Ovary (tissue), 9 donors: ENCODE data around the gene SMCO4. TPM values are rescaled to one million over a fixed set of nuclear protein-coding genes. Genes with fewer than 3 reads are reported as not detected.
A peak's percentile ranks its signal among the peaks of the same experiment; 100 is the strongest.

ENCODE experiments used
- DNase-seq, 5 donors: peaks; one replicate each; pipeline ENCODE4 v3.0.0-alpha.2; 2019 to 2020
- H3K27ac ChIP-seq, 2 donors: fragments of 200-600 bp; one replicate each; pipeline versions ENCODE4 v1.5.1 to v1.8.0; 2019 to 2022
- H3K27me3 ChIP-seq: fragments of 200-600 bp; one replicate; pipeline ENCODE4 v1.8.0; 2022
- H3K36me3 ChIP-seq: fragments of 200-600 bp; sonication (generic); one replicate; pipeline ENCODE4 v1.5.1; 2019
- H3K4me1 ChIP-seq: one replicate; pipeline ENCODE4 v1.8.1; 2013; ENCODE audit warnings: mild to moderate bottlenecking, moderate library complexity; ENCODE audit not compliant: insufficient read depth
- H3K4me3 ChIP-seq: fragments of 200-600 bp; sonication (generic); one replicate; pipeline ENCODE4 v1.5.1; 2017
- H3K9me3 ChIP-seq, 2 donors: fragments of 200-600 bp in 1 of 2; sonication (generic) in 1 of 2; one replicate each; pipeline versions ENCODE4 v1.5.1 to v1.8.1; 2013 to 2019; ENCODE audit warnings: mild to moderate bottlenecking in 1 of 2, moderate library complexity in 1 of 2
- CTCF ChIP-seq, 3 donors: fragments of 450-650 bp in 2 of 3; fragments of 200-600 bp in 1 of 3; IDR thresholded peaks; one replicate each; pipeline versions ENCODE4 v1.5.1 to v1.8.0; 2016 to 2022; ENCODE audit warnings: antibody characterized with exemption in 3 of 3, mild to moderate bottlenecking in 1 of 3
- EP300 ChIP-seq: sonication (generic); formaldehyde crosslinking; IDR thresholded peaks from one replicate; pipeline ENCODE4 v1.6.1; 2017; ENCODE audit warnings: antibody characterized with exemption
- POLR2A ChIP-seq: fragments of 450-650 bp; IDR thresholded peaks from one replicate; pipeline ENCODE4 v1.6.1; 2017; ENCODE audit warnings: antibody characterized with exemption, mild to moderate bottlenecking, moderate library complexity
- WGBS, 3 donors: extraction: QIAGEN DNeasy Blood & Tissue Kit in 1 of 3; methylation state at CpG; one replicate each; pipeline versions ENCODE4 v1.1.5 to v1.1.7; 2013 to 2017; 5-methylcytosine and 5-hydroxymethylcytosine counted together
- intact Hi-C, 4 donors: fragments of 100-400 bp; cut with DNase I; formaldehyde crosslinking; loops; one replicate each; pipeline versions ENCODE4 v1.11.0 to v1.15.1; 2022 to 2023
- polyA plus RNA-seq, 2 donors: library from polyadenylated mRNA; stranded (reverse); fragments of 200-250 nt in 1 of 2; fragments of 350-450 nt in 1 of 2; fragmentation: Illumina TruSeq in 1 of 2; extraction: RNeasy Lipid Tissue Mini Kit (QIAGEN cat#74804) in 1 of 2; gene quantifications; one replicate each; pipeline ENCODE4 v1.2.3, GENCODE V29; 2013 to 2014
- total RNA-seq, 7 donors: library from RNA; depleted of rRNA in 2 of 7; stranded (reverse); fragments of >200 nt in 2 of 7; fragmentation: NEBNext Ultra II Directional in 3 of 7; extraction: Animal tissue kit (Norgen Biotek cat#: 25700) in 3 of 7; gene quantifications; one replicate each; pipeline versions ENCODE4 v1.1.0 to v1.2.4, GENCODE V29; 2016 to 2023
- donor health status: DM: no; HTN: no; CAD: no; lungs with moderate emphysema.
- donor health status: DM: no; HTN: no; CAD: no.
- donor health status: Bipolar disorder and iron deficiency.
- donor health status: DM: yes; HTN: yes; CAD: no.
- donor health status: DM: no; HTN: no; CAD: no.
- donor health status: DM: yes; HTN: yes; CAD: no.

The SMCO4 gene
- total and polyA plus RNA-seq, 9 donors, result 10.8 to 52.7 (median 20.2) TPM

GRCh38 chr11:93532806-93533205 is 10.4 kb downstream of the SMCO4 start:
- Histone ChIP-seq H3K27me3 (no peaks in the 10 kb centered on the region), H3K36me3 (no peaks in the 10 kb centered on the region), H3K9me3 (no peaks in the 10 kb centered on the region), H3K4me3 (no peak overlapping the region), H3K4me1 (peaks cover 12% of the 10 kb centered on the region), H3K27ac (no peak overlapping the region)
- no peak for DNase-seq
- intact Hi-C loops, result no loop called here
- TF ChIP-seq CTCF (IDR thresholded peaks at IDR 0.05) (no peak), POLR2A (no peak), EP300 (no peak)
- 85 to 92% (median 86%) methylated on average over 5 of the region's 5 CpGs for WGBS, 3 donors

- H3K27ac ChIP-seq, result no peak overlapping the region
- H3K9me3 ChIP-seq, result no peaks in the 10 kb centered on the region
- no peaks in the 10 kb centered on the region for H3K36me3 ChIP-seq
- peaks cover 12% of the 10 kb centered on the region for H3K4me1 ChIP-seq
- WGBS, 3 donors, result 92 to 98% (median 98%) methylated on average over 3 of the region's 3 CpGs
- intact Hi-C loops, result no loop called here
- no peak for TF ChIP-seq CTCF (IDR thresholded peaks at IDR 0.05)
- no peak for TF ChIP-seq POLR2A
- no peak for TF ChIP-seq EP300
- H3K4me3 ChIP-seq, result no peak overlapping the region
- DNase-seq, result no peak
- no peaks in the 10 kb centered on the region for H3K27me3 ChIP-seq
Observed at GRCh38 chr11:93532281-93532789, 10.9 kb downstream of the SMCO4 start.

GRCh38 chr11:93530468-93530826 is 12.7 kb downstream of the SMCO4 start:
- Histone ChIP-seq H3K4me3 (no peak overlapping the region), H3K9me3 (no peaks in the 10 kb centered on the region), H3K4me1 (peaks cover 12% of the 10 kb centered on the region), H3K27ac (peak overlapping the region in 1 of 2 donors; percentile 72), H3K36me3 (no peaks in the 10 kb centered on the region), H3K27me3 (no peaks in the 10 kb centered on the region)
- 44 to 65% (median 50%) methylated on average over 1 of the region's 1 CpG for WGBS, 3 donors
- no peak for DNase-seq
- TF ChIP-seq POLR2A, result no peak
- no peak for TF ChIP-seq CTCF (IDR thresholded peaks at IDR 0.05)
- no peak for TF ChIP-seq EP300
- intact Hi-C loops, result no loop called here

GRCh38 chr11:93529707-93530467 is 13.3 kb downstream of the SMCO4 start:
- H3K27ac ChIP-seq, result peak overlapping the region; percentile 62 to 72
- DNase-seq, result peak; percentile 28 to 54 (median 49)

More at GRCh38 chr11:93529707-93530467, 13.3 kb downstream of the SMCO4 start:
- Histone ChIP-seq H3K4me3 (no peak overlapping the region), H3K36me3 (no peaks in the 10 kb centered on the region), H3K4me1 (peaks cover 12% of the 10 kb centered on the region), H3K9me3 (no peaks in the 10 kb centered on the region), H3K27me3 (no peaks in the 10 kb centered on the region)
- WGBS, 3 donors, result 17 to 32% (median 23%) methylated on average over 9 of the region's 9 CpGs
- TF ChIP-seq POLR2A (no peak), CTCF (IDR thresholded peaks at IDR 0.05) (no peak), EP300 (no peak)
- intact Hi-C loops, result no loop called here
